C4-2B (cell line): Measurements from ENCODE around the gene TTC9.

Source experiments
- ZFX ChIP-seq: fragments of 450-650 bp; IDR thresholded peaks from 2 replicates; pipeline ENCODE4 v1.6.1; 2017
- TF ChIP-seq, protein P1 (sequence below): fragments of 450-650 bp; conservative IDR thresholded peaks from 2 replicates; pipeline ENCODE4 v1.5.1; 2017; ENCODE audit warnings: mild to moderate bottlenecking

DNA sequence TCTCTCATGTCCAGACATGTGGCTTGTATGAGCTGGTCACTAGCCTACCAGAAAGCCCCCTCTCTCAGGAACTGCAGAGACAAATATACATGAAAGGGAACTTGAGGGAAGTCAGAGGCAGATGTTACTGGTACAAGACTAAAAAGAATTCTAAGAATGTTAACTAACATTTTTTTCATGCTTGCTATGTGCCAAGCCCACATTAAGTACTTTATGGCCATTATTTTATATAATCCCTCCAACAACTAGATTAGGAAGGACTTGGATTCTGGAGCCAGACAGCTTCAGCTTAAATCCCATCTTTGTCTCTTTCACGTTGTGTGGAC is 24.6 kb downstream of the TTC9 start:
- TF ChIP-seq, protein P1, sequence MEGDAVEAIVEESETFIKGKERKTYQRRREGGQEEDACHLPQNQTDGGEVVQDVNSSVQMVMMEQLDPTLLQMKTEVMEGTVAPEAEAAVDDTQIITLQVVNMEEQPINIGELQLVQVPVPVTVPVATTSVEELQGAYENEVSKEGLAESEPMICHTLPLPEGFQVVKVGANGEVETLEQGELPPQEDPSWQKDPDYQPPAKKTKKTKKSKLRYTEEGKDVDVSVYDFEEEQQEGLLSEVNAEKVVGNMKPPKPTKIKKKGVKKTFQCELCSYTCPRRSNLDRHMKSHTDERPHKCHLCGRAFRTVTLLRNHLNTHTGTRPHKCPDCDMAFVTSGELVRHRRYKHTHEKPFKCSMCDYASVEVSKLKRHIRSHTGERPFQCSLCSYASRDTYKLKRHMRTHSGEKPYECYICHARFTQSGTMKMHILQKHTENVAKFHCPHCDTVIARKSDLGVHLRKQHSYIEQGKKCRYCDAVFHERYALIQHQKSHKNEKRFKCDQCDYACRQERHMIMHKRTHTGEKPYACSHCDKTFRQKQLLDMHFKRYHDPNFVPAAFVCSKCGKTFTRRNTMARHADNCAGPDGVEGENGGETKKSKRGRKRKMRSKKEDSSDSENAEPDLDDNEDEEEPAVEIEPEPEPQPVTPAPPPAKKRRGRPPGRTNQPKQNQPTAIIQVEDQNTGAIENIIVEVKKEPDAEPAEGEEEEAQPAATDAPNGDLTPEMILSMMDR = no peak
- no peak for TF ChIP-seq ZFX
